ENCODE results near the gene SLC6A6. TPM values are rescaled to one million over a fixed set of nuclear protein-coding genes. Genes with fewer than 3 reads are reported as not detected.

The SLC6A6 gene
- total and polyA plus RNA-seq, 12 donors, result 10.6 to 197 (median 85.6) TPM

- H3K27me3 ChIP-seq, result no peaks in the 10 kb centered on the region
- no peak for TF ChIP-seq CTCF (IDR thresholded peaks at IDR 0.05)
- peak in 1 of 2 donors; percentile 45 for TF ChIP-seq POLR2A (IDR thresholded peaks at IDR 0.05)
- DNase-seq, result peak in 6 of 7 donors; percentile 75 to 86 (median 84)
- WGBS, 4 donors, result 39 to 63% (median 45%) methylated on average over 11 of the region's 11 CpGs
- peaks cover 31 to 62% of the 10 kb centered on the region in 2 donors for H3K4me1 ChIP-seq (replicated peaks in 1 of 2)
- peak overlapping the region in 2 of 4 donors; percentile 2 to 63 for H3K4me3 ChIP-seq
- intact Hi-C loops (cut with DNase I), result loop anchor here in 1 of 2 donors (5.0 kb wide), 2 partner anchors 48 to 63 kb away; no protein-coding TSS in a partner anchor
- no peaks in the 10 kb centered on the region for H3K9me3 ChIP-seq (replicated peaks in 1 of 3)
- peak overlapping the region; percentile 75 to 96 (median 90) for H3K27ac ChIP-seq
- H3K36me3 ChIP-seq (replicated peaks in 1 of 2), result no peaks in the 10 kb centered on the region
Observed at GRCh38 chr3:14404631-14405359, 2.4 kb downstream of the SLC6A6 start.

DNA sequence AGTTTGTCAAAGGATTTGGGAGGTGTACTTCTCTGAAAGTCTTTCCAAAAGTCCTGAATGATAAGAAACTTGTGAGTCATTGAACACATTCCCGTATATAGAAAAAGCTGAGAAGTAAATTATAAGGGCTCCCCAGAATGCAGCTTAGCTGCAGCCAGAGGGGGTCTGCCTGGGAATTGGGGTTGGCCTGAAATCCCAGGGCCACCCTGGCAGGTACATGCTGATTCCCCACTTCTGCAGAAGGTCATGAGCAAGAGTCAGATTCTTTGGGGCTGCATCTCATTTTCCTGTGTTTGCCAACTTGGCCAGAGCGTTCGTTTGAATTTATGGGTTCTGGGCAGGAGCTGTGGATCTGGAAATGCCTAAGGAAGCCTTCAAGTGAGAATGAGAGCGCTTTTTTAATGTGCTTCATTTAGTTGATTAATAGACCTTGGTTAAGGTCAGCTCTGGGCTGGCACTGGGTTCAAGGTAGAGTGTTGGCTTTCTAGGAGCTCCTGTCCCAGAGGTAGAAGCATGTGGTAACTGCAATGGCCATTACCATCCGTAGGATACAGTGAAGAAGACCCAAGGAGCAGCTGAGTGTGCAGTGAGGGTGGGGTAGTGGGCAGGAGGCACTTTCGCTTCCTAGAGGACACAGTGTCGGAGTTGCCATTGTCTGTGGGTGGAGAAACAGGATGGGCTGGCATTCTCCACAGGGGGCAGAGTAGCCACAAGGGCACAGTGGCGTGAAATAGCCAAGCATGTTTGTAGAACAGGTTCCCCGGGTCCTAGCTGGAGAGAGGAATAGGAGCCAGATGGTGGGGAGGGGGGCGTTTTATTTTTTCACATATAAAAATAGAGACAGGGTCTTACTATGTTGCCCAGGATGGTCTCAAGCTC, 3.2 kb downstream of the SLC6A6 start:
- H3K27ac ChIP-seq, result peak overlapping the region; percentile 1 to 96 (median 90)
- no peaks in the 10 kb centered on the region for H3K36me3 ChIP-seq (replicated peaks in 1 of 2)
- intact Hi-C loops (cut with DNase I), result loop anchor here in 1 of 2 donors (5.0 kb wide), 1 partner anchor 47 kb away; no protein-coding TSS in a partner anchor
- peak in 6 of 7 donors; percentile 60 to 74 (median 64) for DNase-seq
- H3K27me3 ChIP-seq, result no peaks in the 10 kb centered on the region
- WGBS, 4 donors, result 37 to 47% (median 39%) methylated on average over 8 to 10 of the region's 10 CpGs
- no peaks in the 10 kb centered on the region for H3K9me3 ChIP-seq (replicated peaks in 1 of 3)
- H3K4me1 ChIP-seq (replicated peaks in 1 of 2), result peaks cover 39 to 70% of the 10 kb centered on the region in 2 donors
- TF ChIP-seq POLR2A (IDR thresholded peaks at IDR 0.05) (peak in 1 of 2 donors; percentile 29), CTCF (IDR thresholded peaks at IDR 0.05) (peak in 3 of 6 experiments; percentile 13 to 25 (median 17))
- peak overlapping the region in 1 of 4 donors; percentile 63 for H3K4me3 ChIP-seq

GRCh38 chr3:14406336-14406735, 3.9 kb downstream of the SLC6A6 start:
- TF ChIP-seq CTCF (IDR thresholded peaks at IDR 0.05) (no peak), POLR2A (IDR thresholded peaks at IDR 0.05) (no peak)
- peak overlapping the region in 1 of 4 donors; percentile 63 for H3K4me3 ChIP-seq
- H3K27me3 ChIP-seq, result no peaks in the 10 kb centered on the region
- H3K9me3 ChIP-seq (replicated peaks in 1 of 3), result no peaks in the 10 kb centered on the region
- intact Hi-C loops (cut with DNase I), result loop anchor here in 1 of 2 donors (5.0 kb wide), 1 partner anchor 46 kb away; no protein-coding TSS in a partner anchor
- peak overlapping the region; percentile 1 to 96 (median 90) for H3K27ac ChIP-seq
- no peak for DNase-seq
- H3K4me1 ChIP-seq (replicated peaks in 1 of 2), result peaks cover 40 to 77% of the 10 kb centered on the region in 2 donors
- WGBS, 4 donors, result 62 to 100% (median 77%) methylated on average over 2 to 5 of the region's 5 CpGs
- peaks cover 0 to 6% of the 10 kb centered on the region in 2 donors for H3K36me3 ChIP-seq (replicated peaks in 1 of 2)

- H3K4me3 ChIP-seq, result no peak overlapping the region
- peak overlapping the region in 4 of 5 donors; percentile 1 to 95 (median 90) for H3K27ac ChIP-seq
- 84 to 98% (median 90%) methylated on average over 3 of the region's 3 CpGs for WGBS, 4 donors
- peaks cover 0 to 10% of the 10 kb centered on the region in 2 donors for H3K36me3 ChIP-seq (replicated peaks in 1 of 2)
- no peaks in the 10 kb centered on the region for H3K9me3 ChIP-seq (replicated peaks in 1 of 3)
- no peaks in the 10 kb centered on the region for H3K27me3 ChIP-seq
- intact Hi-C loops (cut with DNase I), result loop anchor here in 1 of 2 donors (5.0 kb wide), 1 partner anchor 46 kb away; no protein-coding TSS in a partner anchor
- no peak for DNase-seq
- TF ChIP-seq POLR2A (IDR thresholded peaks at IDR 0.05), result no peak
- no peak for TF ChIP-seq CTCF (IDR thresholded peaks at IDR 0.05)
- peaks cover 40 to 81% of the 10 kb centered on the region in 2 donors for H3K4me1 ChIP-seq (replicated peaks in 1 of 2)
Observed at GRCh38 chr3:14406766-14407165, 4.4 kb downstream of the SLC6A6 start.
